GM18873 (cell line): Measurements from ENCODE around the gene SUMO1.

Source experiments
- ATAC-seq: cut with Tn5 transposase; IDR thresholded peaks from one replicate; pipeline ENCODE4 v1.9.1; 2021; ENCODE audit warnings: mild to moderate bottlenecking, moderate library complexity, moderate number of reproducible peaks; ENCODE audit not compliant: unreplicated experiment, low FRiP score

The SUMO1 gene

GRCh38 chr2:202201220-202202160 lies 36.9 kb downstream of the SUMO1 start:
- ATAC-seq: no peak

- ATAC-seq: no peak
Observed at GRCh38 chr2:202196727-202197126, 41.7 kb downstream of the SUMO1 start.

GRCh38 chr2:202194418-202194817 lies 44.0 kb downstream of the SUMO1 start:
- ATAC-seq: no peak

GRCh38 chr2:202193881-202194353 lies 44.5 kb downstream of the SUMO1 start:
- no peak for ATAC-seq

DNA sequence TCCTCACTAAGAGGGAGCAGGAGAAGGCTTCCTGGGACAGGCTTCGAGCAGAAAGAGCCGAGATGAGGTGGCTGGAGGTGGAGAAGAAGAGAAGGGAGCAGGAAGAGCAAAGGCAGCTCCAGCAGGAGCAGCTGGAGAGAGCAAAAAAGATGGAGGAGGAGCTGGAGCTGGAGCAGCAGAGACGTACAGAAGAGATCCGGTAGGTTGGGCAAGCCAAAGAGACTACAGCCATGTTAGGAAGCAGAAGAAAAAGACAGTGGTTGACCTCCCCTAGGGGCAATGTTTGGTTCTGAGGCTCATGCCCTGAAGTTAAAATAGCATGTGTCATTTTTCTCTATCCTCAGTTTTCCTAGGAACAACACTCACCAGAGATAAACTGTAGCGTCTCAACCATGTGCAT lies 45.1 kb downstream of the SUMO1 start:
- ATAC-seq: no peak

DNA sequence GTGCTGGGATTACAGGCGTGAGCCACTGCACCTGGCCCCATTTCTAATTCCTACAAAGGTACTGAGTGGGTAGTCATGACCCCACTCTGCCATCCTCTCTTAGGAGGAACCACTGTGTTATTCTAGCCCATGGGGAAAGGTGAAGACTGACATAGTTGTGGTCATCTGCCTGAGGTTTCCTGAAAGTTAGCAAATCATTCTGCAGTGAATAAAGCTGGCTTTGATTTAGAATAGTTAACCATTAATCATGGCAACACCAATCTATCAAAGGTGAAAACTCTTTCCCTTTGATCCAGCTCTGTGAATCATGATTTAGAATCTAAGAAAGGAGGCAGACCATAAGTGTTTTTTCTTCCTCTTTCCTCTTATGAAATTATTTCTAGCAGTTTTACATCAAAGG lies 50.8 kb downstream of the SUMO1 start:
- no peak for ATAC-seq

GRCh38 chr2:202186641-202187202 lies 51.7 kb downstream of the SUMO1 start:
- no peak for ATAC-seq

DNA sequence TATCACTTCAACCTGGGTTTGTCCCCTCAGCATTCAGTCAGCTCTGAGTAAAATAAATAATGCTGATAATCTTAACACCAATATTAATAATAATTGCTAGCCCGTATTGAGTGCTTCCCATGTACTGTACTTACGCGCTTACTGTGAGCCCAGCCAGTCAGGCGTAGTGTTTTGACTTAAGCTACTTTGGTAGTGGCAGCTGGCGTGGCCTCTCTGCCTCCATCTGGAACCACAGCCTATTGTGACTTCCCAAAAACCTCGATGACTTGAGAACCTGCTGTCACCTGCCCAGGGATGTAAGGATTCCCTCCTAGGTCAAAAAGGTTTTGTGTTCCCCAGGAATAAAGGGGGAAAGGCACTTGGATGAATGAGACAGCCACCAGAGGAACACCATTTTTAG lies 53.2 kb downstream of the SUMO1 start:
- no peak for ATAC-seq

GRCh38 chr2:202184557-202184956 lies 53.8 kb downstream of the SUMO1 start:
- ATAC-seq: no peak

GRCh38 chr2:202178346-202178958 lies 59.9 kb downstream of the SUMO1 start:
- ATAC-seq: no peak

- peak; percentile 77 for ATAC-seq
Observed at GRCh38 chr2:202172439-202173211, 65.8 kb downstream of the SUMO1 start.

- ATAC-seq: no peak
Observed at GRCh38 chr2:202171241-202171825, 67.1 kb downstream of the SUMO1 start.

- ATAC-seq: no peak
Observed at GRCh38 chr2:202169832-202170424, 68.5 kb downstream of the SUMO1 start.

GRCh38 chr2:202169131-202169530 lies 69.3 kb downstream of the SUMO1 start:
- ATAC-seq: no peak

- no peak for ATAC-seq
Observed at GRCh38 chr2:202165945-202166344, 72.5 kb downstream of the SUMO1 start.

DNA sequence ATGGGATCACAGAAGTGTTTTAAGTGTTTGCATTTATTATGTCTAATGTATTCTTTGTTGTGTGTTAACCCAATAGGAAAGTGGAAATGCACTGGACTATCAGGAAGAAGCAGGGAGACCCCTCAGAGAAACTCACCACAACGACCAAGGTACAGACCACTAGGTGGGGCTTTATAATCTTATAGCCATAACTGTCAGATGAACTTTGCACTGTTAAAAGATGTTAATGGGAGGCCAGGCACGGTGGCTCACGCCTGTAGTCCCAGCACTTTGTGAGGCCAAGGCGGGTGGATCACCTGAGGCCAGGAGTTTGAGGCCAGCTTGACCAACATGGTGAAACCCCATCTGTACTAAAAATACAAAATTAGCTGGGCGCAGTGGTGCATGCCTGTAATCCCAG lies 73.2 kb downstream of the SUMO1 start:
- ATAC-seq: no peak

DNA sequence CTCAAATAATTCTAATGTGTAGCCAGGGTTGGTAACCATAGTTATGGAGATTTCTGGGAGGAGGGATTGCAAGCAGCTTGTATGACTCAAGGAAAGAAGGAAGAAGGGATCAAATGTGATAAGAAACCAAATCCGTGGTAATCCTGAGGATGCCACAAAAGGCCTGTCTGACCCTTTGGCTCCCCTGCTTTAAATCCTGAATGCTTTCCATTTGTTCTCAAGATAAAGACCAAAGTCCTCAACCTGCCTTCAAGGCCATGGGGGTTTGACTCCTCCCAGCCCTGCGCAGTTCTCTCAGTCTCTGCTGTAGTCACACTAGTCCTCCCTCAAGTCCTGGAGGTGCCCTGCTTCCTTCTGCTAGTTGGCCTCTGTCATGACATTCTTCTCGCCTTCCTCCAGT lies 74.0 kb downstream of the SUMO1 start:
- ATAC-seq: no peak

DNA sequence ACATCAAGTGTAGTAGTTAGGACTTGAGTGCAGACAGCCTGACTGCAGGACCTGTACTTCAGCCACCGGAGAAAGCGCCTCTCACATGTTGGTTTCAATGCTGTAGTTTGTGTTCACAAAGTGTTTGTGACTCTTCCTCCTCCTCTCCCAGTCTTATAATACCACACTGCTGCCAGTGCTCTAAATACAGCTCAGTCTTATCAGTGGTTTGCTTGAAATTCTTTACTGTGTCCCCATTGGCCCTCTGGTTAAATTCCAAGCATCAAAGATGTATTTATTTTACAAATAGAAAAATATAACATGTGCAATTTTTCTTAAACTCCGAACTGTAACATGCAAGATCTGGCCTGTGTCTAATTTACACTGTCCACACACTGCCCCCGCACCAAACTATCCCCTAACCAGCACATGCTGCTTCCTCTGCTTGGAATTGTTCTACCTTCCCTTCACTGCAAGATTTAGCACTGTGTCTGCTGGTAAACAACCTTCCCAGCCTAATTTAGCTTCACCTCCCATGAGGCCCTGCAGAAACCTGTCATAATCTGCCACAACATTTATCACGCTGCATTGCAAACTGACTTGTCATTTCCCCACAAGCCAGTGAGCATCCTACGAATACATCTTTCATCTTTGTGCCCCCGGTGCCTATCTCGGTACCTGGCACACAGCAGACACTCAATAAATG lies 77.1 kb downstream of the SUMO1 start:
- no peak for ATAC-seq

DNA sequence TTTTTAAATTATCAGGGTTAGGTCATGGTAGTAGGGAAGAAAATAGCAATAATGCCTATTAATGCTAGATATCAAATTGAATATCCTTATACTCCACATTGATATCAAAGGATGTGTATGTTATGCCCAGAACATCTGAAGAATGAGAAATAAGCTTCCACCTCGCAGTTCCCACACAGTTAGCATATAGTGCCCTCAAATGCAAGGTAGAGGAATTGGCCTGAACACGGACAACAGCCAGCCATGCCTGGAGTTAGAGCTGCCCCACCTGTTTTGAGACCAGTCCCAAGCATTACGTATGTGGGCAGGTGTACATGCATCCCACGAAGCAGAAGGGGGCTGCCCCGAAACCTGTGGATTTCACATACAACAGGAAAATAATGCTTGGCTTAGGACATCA lies 79.6 kb downstream of the SUMO1 start:
- ATAC-seq: no peak
